Measurements from ENCODE around the gene CDH10. TPM values are rescaled to one million over a fixed set of nuclear protein-coding genes. Genes with fewer than 3 reads are reported as not detected.

Gene CDH10
- total and polyA plus RNA-seq, 4 donors, result 12.0 to 36.6 (median 28.5) TPM

GRCh38 chr5:24616566-24616965 is 28.2 kb downstream of the CDH10 start:
- Histone ChIP-seq H3K27me3 (ENCODE audit: control insufficient read depth, insufficient read depth, low read length) (no peaks in the 10 kb centered on the region), H3K27ac (ENCODE audit: low read depth, low read length) (no peak overlapping the region), H3K36me3 (ENCODE audit: control insufficient read depth, insufficient read depth, low read length) (no peaks in the 10 kb centered on the region), H3K4me1 (ENCODE audit: control insufficient read depth, insufficient read depth, low read length) (no peaks in the 10 kb centered on the region), H3K9me3 (ENCODE audit: control insufficient read depth, insufficient read depth, low read length) (no peaks in the 10 kb centered on the region), H3K4me3 (ENCODE audit: low read depth, low read length) (no peak overlapping the region)
- WGBS (ENCODE audit: insufficient coverage), result no CpG with 5 or more reads among the region's 1 CpG
- no peak for DNase-seq (ENCODE audit: low read depth in 4 of 6, low spot score in 6 of 6)

DNA sequence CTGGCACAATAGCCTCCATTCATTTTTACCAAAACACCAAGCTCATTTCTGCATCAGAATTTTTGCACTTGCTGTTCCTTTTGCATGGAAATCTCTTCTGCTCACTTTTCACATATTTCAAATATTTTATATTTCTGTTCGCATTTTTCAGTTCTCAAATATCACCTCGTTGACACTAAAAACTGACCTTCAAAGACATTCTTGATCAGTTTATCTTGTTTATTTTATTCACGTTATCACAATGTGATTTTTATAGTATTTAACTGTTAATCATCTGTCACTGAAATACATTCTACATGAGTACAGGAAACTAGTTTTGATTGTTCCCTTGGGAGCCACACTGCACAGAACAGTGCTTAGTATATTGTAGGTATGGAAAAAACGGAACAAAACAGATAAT is 29.6 kb downstream of the CDH10 start:
- no peak overlapping the region for H3K27ac ChIP-seq (ENCODE audit: low read depth, low read length)
- WGBS (ENCODE audit: insufficient coverage), result no CpG with 5 or more reads among the region's 4 CpGs
- DNase-seq (ENCODE audit: low read depth in 4 of 6, low spot score in 6 of 6), result no peak
- H3K36me3 ChIP-seq (ENCODE audit: control insufficient read depth, insufficient read depth, low read length), result no peaks in the 10 kb centered on the region
- no peaks in the 10 kb centered on the region for H3K4me1 ChIP-seq (ENCODE audit: control insufficient read depth, insufficient read depth, low read length)
- H3K4me3 ChIP-seq (ENCODE audit: low read depth, low read length), result no peak overlapping the region
- H3K9me3 ChIP-seq (ENCODE audit: control insufficient read depth, insufficient read depth, low read length), result no peaks in the 10 kb centered on the region
- no peaks in the 10 kb centered on the region for H3K27me3 ChIP-seq (ENCODE audit: control insufficient read depth, insufficient read depth, low read length)

GRCh38 chr5:24609706-24610105 is 35.1 kb downstream of the CDH10 start:
- Histone ChIP-seq H3K4me1 (ENCODE audit: control insufficient read depth, insufficient read depth, low read length) (no peaks in the 10 kb centered on the region), H3K36me3 (ENCODE audit: control insufficient read depth, insufficient read depth, low read length) (no peaks in the 10 kb centered on the region), H3K27ac (ENCODE audit: low read depth, low read length) (no peak overlapping the region), H3K9me3 (ENCODE audit: control insufficient read depth, insufficient read depth, low read length) (no peaks in the 10 kb centered on the region), H3K4me3 (ENCODE audit: low read depth, low read length) (no peak overlapping the region), H3K27me3 (ENCODE audit: control insufficient read depth, insufficient read depth, low read length) (no peaks in the 10 kb centered on the region)
- WGBS (ENCODE audit: insufficient coverage), result 89% methylated on average over 8 of the region's 14 CpGs
- peak in 1 of 6 donors; percentile 72 for DNase-seq (ENCODE audit: low read depth in 4 of 6, low spot score in 6 of 6)

DNA sequence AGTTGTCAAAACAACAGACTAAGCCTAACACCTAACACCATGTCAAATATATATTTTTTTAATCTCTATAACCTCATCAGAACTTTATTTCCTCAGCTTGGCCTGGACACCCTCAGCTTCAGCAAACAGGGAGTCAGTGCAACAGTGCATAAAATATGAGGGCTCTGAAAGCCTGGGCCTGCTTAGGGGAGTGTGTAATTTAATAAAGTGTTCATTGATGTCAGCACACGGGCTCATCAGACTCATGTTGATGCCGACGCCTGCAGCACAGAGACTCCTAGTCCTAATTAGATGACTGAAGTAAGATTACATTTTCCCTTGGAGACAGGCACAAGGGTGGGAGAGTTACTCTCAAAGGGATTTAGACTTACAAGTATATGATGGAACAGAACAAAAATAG is 37.8 kb downstream of the CDH10 start:
- 12% methylated on average over 3 of the region's 3 CpGs for WGBS (ENCODE audit: insufficient coverage)
- Histone ChIP-seq H3K36me3 (ENCODE audit: control insufficient read depth, insufficient read depth, low read length) (no peaks in the 10 kb centered on the region), H3K9me3 (ENCODE audit: control insufficient read depth, insufficient read depth, low read length) (no peaks in the 10 kb centered on the region), H3K4me1 (ENCODE audit: control insufficient read depth, insufficient read depth, low read length) (no peaks in the 10 kb centered on the region), H3K4me3 (ENCODE audit: low read depth, low read length) (no peak overlapping the region), H3K27ac (ENCODE audit: low read depth, low read length) (no peak overlapping the region), H3K27me3 (ENCODE audit: control insufficient read depth, insufficient read depth, low read length) (no peaks in the 10 kb centered on the region)
- peak in 2 of 6 donors; percentile 48 to 75 for DNase-seq (ENCODE audit: low read depth in 4 of 6, low spot score in 6 of 6)

DNA sequence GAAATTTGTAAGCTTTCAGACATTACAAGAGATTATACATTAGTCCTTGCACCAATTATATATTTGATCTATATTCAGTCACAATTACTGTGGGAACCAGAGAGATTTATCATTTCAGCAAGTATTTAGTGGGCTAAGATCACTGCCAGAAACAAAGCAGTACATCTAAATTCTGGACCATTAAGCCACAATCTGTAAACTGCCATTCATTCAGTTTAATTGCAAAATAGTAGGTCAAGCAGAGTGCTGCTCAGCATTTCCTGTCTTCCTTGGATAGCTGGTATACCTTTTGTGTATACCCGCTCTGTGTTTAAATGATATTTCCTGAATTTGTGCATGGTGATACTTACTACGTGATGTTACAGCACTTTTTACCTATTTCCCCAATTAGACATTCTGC is 42.6 kb downstream of the CDH10 start:
- no peaks in the 10 kb centered on the region for H3K9me3 ChIP-seq (ENCODE audit: control insufficient read depth, insufficient read depth, low read length)
- H3K4me3 ChIP-seq (ENCODE audit: low read depth, low read length), result no peak overlapping the region
- WGBS (ENCODE audit: insufficient coverage), result no CpG with 5 or more reads among the region's 2 CpGs

GRCh38 chr5:24598956-24599355 is 45.8 kb downstream of the CDH10 start:
- no peaks in the 10 kb centered on the region for H3K36me3 ChIP-seq (ENCODE audit: control insufficient read depth, insufficient read depth, low read length)
- no peak overlapping the region for H3K4me3 ChIP-seq (ENCODE audit: low read depth, low read length)
- H3K9me3 ChIP-seq (ENCODE audit: control insufficient read depth, insufficient read depth, low read length), result no peaks in the 10 kb centered on the region
- WGBS (ENCODE audit: insufficient coverage), result 40% methylated on average over 1 of the region's 1 CpG
- no peaks in the 10 kb centered on the region for H3K27me3 ChIP-seq (ENCODE audit: control insufficient read depth, insufficient read depth, low read length)
- H3K27ac ChIP-seq (ENCODE audit: low read depth, low read length), result no peak overlapping the region
- DNase-seq (ENCODE audit: low read depth in 4 of 6, low spot score in 6 of 6), result peak in 1 of 6 donors; percentile 40
- H3K4me1 ChIP-seq (ENCODE audit: control insufficient read depth, insufficient read depth, low read length), result no peaks in the 10 kb centered on the region

More for the DNA sequence above, 42.6 kb downstream of the CDH10 start:
- H3K4me1 ChIP-seq (ENCODE audit: control insufficient read depth, insufficient read depth, low read length), result no peaks in the 10 kb centered on the region
- no peaks in the 10 kb centered on the region for H3K27me3 ChIP-seq (ENCODE audit: control insufficient read depth, insufficient read depth, low read length)
- H3K27ac ChIP-seq (ENCODE audit: low read depth, low read length), result no peak overlapping the region
- DNase-seq (ENCODE audit: low read depth in 4 of 6, low spot score in 6 of 6), result peak in 1 of 6 donors; percentile 42
- no peaks in the 10 kb centered on the region for H3K36me3 ChIP-seq (ENCODE audit: control insufficient read depth, insufficient read depth, low read length)

DNA sequence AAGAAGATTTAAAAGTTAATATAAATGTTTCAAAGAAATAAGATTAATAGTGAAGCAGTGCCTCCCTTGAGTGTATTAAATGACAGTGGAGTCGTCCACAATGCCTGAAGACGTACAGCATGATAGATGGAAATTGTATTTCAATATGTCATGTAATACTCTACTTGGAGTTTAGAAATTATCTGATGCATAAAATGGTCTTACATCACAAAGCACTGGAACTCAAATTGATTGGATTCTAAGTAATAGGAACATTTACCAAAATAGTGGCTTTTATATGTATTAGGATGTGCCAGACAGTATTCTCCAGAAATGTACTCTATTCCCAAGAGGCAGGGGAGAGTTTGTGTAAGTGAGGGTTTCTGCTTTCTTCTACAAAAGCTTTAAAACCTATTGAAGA is 49.4 kb downstream of the CDH10 start:
- DNase-seq (ENCODE audit: low read depth in 4 of 6, low spot score in 6 of 6), result peak in 1 of 6 donors; percentile 38
- Histone ChIP-seq H3K27ac (ENCODE audit: low read depth, low read length) (no peak overlapping the region), H3K9me3 (ENCODE audit: control insufficient read depth, insufficient read depth, low read length) (no peaks in the 10 kb centered on the region), H3K4me1 (ENCODE audit: control insufficient read depth, insufficient read depth, low read length) (no peaks in the 10 kb centered on the region), H3K4me3 (ENCODE audit: low read depth, low read length) (no peak overlapping the region), H3K36me3 (ENCODE audit: control insufficient read depth, insufficient read depth, low read length) (no peaks in the 10 kb centered on the region), H3K27me3 (ENCODE audit: control insufficient read depth, insufficient read depth, low read length) (no peaks in the 10 kb centered on the region)
- no CpG with 5 or more reads among the region's 2 CpGs for whole genome bisulfite sequencing (ENCODE audit: insufficient coverage)

- DNase-seq (ENCODE audit: low read depth in 4 of 6, low spot score in 6 of 6), result no peak
- H3K4me3 ChIP-seq (ENCODE audit: low read depth, low read length), result no peak overlapping the region
- no peaks in the 10 kb centered on the region for H3K4me1 ChIP-seq (ENCODE audit: control insufficient read depth, insufficient read depth, low read length)
- H3K9me3 ChIP-seq (ENCODE audit: control insufficient read depth, insufficient read depth, low read length), result no peaks in the 10 kb centered on the region
- H3K36me3 ChIP-seq (ENCODE audit: control insufficient read depth, insufficient read depth, low read length), result no peaks in the 10 kb centered on the region
- H3K27ac ChIP-seq (ENCODE audit: low read depth, low read length), result no peak overlapping the region
- H3K27me3 ChIP-seq (ENCODE audit: control insufficient read depth, insufficient read depth, low read length), result no peaks in the 10 kb centered on the region
Observed at GRCh38 chr5:24591426-24591825, 53.4 kb downstream of the CDH10 start.

GRCh38 chr5:24589566-24589965 is 55.2 kb downstream of the CDH10 start:
- no peak overlapping the region for H3K4me3 ChIP-seq (ENCODE audit: low read depth, low read length)
- no peak overlapping the region for H3K27ac ChIP-seq (ENCODE audit: low read depth, low read length)
- no CpG with 5 or more reads among the region's 3 CpGs for WGBS (ENCODE audit: insufficient coverage)
- no peaks in the 10 kb centered on the region for H3K36me3 ChIP-seq (ENCODE audit: control insufficient read depth, insufficient read depth, low read length)
- H3K27me3 ChIP-seq (ENCODE audit: control insufficient read depth, insufficient read depth, low read length), result no peaks in the 10 kb centered on the region
- no peaks in the 10 kb centered on the region for H3K9me3 ChIP-seq (ENCODE audit: control insufficient read depth, insufficient read depth, low read length)
- H3K4me1 ChIP-seq (ENCODE audit: control insufficient read depth, insufficient read depth, low read length), result no peaks in the 10 kb centered on the region
- DNase-seq (ENCODE audit: low read depth in 4 of 6, low spot score in 6 of 6), result no peak

- Histone ChIP-seq H3K27me3 (ENCODE audit: control insufficient read depth, insufficient read depth, low read length) (no peaks in the 10 kb centered on the region), H3K9me3 (ENCODE audit: control insufficient read depth, insufficient read depth, low read length) (no peaks in the 10 kb centered on the region), H3K36me3 (ENCODE audit: control insufficient read depth, insufficient read depth, low read length) (no peaks in the 10 kb centered on the region), H3K4me1 (ENCODE audit: control insufficient read depth, insufficient read depth, low read length) (no peaks in the 10 kb centered on the region), H3K4me3 (ENCODE audit: low read depth, low read length) (no peak overlapping the region), H3K27ac (ENCODE audit: low read depth, low read length) (no peak overlapping the region)
- WGBS (ENCODE audit: insufficient coverage), result 97% methylated on average over 4 of the region's 4 CpGs
- DNase-seq (ENCODE audit: low read depth in 4 of 6, low spot score in 6 of 6), result peak in 1 of 6 donors; percentile 13
Observed at GRCh38 chr5:24585751-24586150, 59.0 kb downstream of the CDH10 start.
